HG03439 (cell line): Measurements from ENCODE around the gene CKLF.

Experiments
- ATAC-seq: cut with Tn5 transposase; IDR thresholded peaks from one replicate; pipeline ENCODE4 v1.9.1; 2021; ENCODE audit warnings: mild to moderate bottlenecking, moderate library complexity; ENCODE audit not compliant: unreplicated experiment

Gene CKLF

DNA sequence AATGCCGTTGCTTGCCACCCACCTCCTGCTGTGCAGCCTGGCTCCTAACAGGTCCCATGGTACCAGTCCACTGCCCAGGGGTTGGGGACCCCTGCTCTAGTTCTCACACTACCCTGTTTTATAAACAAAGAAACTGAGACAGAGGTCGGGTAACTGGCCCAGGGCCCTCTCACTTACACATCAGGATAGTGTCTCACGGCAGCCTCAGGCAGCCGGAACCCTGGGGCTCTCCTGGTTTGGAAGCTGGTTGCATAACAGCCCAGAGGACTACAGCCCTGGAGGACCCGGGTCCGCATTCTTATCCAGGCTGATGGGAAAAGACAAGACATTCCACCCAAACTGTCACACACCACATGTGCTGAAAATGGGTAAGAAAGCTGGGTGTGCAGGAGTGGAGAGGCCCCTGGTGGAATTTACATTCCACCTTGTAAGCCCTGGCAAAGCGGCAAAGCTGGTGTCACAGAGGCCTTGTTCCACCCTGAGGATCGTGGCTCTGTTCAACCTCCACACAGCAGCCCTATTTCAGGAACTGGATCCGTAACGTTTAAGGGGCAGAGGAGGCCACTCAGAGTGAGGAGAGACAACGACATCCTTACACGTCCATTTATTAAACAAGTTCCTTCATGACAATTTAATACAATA lies 61.9 kb downstream of the CKLF start:
- no peak for ATAC-seq
